GM18861 (cell line): ENCODE measurements around the gene RAP1A.

Source experiments
- ATAC-seq: cut with Tn5 transposase; IDR thresholded peaks from one replicate; pipeline ENCODE4 v1.9.1; 2021; ENCODE audit not compliant: unreplicated experiment

The RAP1A gene

DNA sequence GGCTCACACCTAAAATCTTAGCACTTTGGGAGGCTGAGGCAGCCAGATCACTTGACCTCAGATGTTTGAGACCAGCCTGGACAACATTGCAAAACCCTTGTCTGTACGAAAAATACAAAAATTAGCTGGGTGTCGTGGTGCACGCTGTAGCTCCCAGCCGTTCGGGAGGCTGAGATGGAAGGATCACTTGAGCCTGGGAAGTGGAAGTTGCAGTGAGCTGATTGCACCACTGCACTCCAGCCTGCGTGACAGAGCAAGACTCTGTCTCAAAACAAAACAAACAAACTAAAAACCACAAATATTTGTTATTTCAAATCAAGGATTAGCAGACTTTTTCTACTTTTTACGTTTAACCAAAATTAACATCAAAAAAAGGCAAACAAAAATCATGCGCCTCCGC, 88.3 kb downstream of the RAP1A start:
- no peak for ATAC-seq

DNA sequence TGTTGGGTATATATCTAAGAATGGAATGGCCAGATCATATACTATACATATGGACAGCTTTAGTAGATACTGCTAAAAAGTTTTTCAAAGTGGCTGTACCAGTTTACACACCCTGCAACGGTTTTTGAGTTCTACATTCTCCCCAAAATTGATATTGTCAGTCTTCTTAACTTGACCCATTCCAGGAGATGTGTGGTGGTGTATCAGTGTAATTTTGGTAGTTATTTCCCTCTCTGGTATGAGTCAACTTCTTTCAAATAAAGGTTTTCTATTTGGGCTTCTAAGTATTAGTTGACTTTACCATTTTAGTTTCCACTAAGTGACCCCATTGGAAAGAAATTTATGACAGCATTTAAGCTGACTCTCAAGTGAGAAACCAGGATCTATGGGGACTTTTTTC, 90.4 kb downstream of the RAP1A start:
- ATAC-seq = no peak

DNA sequence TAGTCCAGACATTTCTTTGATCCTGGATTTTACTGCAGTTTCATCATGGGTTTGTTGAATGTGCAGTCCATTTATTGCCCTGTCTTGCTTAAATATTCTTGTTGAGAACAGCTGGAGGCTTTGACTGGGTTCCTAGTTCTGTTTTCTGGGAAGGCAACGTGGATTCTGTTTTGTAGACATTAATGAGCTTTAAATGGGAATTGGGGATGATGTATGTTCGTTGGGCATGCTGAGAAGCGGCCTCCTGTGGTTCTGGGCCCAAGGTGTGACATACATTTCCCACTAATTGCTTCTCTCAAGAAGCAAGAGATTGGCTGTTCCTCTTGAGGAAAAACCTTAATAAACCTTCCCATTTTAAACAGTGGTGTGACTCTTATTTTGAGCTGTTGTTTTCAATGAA, 96.7 kb downstream of the RAP1A start:
- no peak for ATAC-seq

DNA sequence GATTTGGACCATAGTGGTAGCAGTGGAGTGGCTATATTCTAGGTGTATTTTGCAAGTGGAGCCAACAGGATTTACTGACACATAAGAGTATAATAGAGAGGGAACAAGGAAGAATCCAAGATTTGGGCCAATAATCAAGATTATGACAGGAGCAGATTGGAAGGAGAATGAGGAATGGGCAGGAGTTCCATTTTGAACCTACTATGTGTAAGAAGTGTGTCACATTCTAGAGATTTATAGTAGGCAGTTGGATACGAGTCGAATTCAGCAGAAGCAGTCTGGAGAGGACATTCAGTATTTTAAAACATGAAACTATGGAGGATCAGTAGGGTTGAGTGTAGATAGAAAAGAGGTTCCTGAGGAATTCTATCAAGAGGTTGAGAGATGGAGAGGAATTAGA, 97.9 kb downstream of the RAP1A start:
- no peak for ATAC-seq

DNA sequence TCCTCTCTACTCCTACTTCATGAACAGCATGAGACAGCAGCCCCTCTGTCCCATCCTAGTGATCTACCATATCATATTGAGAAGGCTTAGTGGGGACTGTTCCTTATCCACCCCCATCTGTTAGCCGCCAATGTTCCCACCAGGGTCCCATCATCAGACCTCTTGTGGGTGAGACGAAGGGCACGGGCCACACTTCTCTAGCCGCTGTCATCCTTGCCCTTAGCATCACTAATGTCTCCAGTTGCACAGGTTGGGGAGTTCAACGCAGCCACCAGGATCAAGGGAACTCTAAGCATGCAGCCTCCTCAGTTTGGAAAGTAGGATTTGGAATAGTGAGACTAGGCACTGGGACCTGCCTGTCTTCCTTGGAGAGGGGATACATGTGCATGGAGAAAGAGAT, 99.5 kb downstream of the RAP1A start:
- no peak for ATAC-seq

DNA sequence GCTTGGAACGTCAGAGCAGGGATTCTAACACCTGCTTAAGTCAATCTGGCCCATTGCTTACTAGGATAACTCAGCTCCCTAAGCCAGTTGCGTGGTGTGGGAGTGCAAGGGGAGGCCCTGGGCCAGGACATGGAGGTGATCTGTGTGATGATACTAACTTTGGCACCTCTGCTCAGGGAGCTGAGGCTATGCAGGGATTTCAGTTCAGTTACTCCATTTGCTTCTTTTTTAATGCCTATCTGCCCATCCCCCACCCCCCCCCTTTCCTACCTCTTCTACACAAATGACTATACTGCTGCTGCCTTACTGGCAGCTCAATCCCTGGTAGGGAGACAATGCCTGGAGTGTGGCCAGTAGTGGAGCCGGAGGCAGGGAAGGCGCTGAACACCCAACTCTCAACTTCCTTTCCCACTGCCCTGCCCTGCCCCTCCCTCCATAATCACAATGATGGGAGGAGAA, 100.1 kb downstream of the RAP1A start:
- no peak for ATAC-seq

DNA sequence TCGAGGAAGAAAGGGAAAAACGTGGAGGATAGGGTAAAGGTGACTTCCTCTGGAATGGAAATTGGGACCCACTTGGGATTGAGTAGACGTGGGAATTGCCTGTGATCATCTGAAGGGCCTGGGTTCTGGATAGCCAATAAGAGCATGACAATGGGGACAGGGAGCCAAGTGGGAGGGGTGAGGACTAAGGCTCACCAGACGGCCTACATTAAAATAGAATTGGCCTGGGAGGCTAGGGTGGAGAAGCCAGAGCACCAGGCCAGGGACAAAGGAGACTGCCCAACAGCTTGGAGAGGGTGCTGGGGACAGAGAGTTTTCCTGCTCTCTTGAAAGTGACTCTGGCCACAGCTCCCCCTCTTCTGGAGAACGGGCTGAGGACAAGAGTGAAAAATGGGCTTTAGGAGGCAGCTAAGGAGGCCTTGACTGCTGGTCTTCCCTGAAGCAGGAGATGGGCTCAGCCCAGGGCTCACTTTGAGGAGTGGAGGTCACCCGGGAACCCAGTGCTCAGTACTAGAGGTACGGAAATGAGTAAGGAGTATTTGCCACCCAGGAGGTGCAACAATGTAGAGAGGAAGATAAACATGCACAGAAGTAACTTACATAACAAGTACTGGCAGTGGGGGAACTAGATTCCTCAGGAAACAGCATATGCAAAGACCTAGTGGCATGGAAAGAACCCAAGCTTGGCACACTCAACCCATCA, 100.8 kb downstream of the RAP1A start:
- ATAC-seq = no peak

DNA sequence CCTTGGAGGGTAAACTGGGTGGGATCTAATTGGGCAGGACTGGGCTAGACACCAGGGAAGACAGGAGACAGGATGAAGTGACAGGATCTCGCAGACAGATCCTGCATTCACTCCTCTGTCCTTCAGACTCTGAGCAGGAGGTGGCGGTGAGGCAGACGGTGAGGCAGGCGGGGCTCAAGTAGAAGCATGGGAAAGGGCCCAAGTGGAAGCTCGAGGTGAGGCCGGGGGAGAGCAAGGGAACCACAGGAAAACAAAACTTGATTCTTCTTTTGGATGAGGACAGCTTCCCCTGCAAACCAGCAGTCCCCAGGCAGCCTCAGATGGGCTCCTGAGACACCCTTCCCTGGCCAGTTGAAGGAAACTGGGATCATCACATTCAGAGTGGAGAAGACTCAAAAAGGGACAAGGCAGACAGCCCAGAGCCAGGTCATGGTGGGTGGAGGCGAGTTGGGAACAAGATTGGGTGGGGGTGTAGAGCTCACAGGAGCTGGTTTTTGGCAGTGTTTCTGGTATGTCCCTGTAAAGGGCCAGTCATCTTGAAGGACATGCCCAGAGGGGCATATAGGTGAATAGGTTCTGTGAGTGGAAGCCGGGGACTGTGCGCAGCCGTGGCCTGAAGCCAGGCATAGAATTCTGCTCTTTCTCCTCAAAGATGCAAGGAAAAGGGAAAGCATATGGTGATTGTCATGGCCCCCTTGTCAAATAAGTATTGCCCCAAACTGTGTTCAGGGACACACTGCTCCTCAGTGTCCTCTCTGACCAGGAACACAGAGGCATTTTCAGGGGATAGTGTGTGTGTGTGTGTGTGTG, 101.6 kb downstream of the RAP1A start:
- no peak for ATAC-seq

DNA sequence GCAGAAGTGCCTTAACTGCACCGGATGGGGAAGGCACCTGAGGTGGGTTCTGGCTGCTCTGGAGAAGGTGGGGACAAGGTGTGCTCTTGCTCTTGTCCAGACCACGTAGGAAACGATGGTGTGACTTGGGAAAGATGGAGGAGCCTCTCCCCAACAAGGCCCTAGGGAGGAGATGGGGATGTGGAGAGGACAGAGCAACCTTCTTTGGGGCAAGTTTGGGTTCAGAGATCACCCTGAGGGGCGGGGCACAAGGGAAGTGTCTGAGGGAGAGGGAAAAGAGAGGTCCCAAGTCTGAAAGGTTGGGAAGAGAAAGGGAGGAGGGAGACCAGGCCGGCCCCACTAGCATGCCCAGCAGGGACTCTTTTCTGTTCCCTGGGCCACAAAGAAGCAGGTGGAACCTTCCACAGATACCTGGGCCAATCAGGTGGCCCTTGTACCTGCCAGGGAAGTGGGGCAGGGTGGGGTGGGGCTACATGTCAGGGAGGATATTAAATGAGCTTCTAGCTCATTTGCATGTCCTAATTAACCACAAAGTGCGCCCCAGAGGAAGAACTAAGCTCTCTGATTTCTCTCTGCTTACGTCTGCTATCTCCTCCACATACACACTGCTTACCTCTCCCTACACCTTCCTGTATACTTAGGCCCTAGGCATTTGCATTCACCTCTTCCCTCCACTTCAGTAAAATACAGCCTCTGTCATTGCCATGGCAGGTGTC, 103.7 kb downstream of the RAP1A start:
- no peak for ATAC-seq

DNA sequence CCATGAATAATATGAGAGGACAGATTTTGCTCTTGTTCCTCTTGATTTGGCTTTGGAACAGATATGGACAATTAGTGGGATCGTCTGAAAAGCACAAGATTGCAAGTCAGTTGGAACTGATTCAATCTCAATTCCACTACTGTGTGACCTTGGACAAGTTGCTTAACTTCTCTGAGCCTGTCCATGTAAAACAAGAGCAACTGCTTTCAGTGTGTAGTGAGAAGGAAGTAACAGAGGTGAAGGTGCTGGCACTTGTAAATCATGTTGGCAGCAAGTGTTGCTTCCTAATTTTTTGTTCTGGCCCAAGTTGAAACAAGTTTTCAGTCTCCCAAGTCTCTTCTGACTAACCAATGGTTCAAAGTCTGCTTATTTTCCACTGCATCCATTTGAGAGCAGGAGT, 104.3 kb downstream of the RAP1A start:
- ATAC-seq = no peak

DNA sequence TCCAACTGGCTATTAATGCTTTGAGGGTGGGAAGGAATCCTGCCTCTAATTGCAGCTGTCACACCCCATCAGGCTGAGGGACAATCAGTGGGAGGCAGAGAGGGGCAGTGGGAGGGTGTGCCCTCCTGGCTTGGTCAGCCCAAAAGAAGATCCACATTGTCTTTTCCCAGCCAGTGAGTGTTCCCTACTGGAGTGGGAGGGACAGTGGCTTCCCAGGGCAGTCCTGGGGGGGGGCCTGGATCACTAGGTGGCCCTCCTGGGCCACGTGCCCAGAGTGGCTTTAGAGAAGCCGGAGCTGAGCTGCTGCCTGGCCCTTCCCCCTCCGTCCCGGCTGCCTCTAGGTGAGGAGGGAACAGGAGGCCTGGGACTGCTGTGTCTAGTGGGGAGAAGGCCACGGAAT, 105.6 kb downstream of the RAP1A start:
- no peak for ATAC-seq

DNA sequence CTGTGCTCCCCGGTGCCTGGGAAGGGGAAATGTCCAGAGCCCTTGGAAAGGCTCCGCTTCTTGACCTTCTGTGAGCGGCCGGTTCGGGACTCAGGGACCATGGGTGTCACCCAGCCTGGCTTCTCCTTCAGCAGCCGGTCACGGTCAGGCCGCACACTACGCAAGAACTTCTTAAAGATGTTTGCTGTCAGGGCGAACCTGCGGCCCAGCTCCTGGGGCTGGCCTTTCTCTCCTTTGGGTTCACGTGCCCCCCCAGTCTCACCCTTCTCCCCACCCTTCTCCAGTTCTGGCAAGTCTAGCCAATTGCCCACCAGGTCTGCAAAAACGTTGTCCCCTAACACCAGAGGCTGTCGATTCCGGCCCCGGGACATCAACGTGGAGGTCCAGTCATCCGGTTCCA, 107.5 kb downstream of the RAP1A start:
- no peak for ATAC-seq

DNA sequence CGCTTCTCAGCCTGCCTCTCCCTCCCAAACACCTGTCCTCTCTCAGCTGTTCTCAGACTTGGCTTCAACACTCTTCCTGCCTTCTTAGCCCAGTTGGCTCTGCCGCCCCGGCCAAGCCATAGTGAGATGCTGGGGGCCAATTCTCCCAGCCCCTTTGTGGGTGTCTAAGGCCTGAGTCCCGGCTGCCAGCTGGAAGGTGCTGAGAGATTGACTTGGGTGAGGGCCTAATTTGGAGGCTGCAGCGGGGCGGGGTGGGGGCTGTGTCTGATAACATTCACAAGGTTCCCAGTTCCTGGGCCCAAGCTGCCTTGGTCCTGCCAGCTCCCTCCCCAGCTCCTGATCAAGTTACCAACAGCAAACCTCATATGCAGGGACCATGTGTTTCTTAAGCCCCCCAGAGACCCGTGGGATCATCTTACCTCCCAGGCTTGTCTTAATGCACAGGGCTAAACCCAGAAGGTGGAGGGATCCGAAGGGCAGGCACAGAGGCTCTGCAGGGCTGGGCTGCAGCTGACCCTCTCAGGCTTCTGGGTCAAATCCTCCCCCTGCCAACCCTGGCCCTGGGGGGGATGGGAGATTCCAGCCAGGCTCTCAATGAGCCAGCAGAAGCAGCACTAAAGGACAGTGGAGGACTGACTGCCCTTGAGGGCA, 109.8 kb downstream of the RAP1A start:
- ATAC-seq = no peak

DNA sequence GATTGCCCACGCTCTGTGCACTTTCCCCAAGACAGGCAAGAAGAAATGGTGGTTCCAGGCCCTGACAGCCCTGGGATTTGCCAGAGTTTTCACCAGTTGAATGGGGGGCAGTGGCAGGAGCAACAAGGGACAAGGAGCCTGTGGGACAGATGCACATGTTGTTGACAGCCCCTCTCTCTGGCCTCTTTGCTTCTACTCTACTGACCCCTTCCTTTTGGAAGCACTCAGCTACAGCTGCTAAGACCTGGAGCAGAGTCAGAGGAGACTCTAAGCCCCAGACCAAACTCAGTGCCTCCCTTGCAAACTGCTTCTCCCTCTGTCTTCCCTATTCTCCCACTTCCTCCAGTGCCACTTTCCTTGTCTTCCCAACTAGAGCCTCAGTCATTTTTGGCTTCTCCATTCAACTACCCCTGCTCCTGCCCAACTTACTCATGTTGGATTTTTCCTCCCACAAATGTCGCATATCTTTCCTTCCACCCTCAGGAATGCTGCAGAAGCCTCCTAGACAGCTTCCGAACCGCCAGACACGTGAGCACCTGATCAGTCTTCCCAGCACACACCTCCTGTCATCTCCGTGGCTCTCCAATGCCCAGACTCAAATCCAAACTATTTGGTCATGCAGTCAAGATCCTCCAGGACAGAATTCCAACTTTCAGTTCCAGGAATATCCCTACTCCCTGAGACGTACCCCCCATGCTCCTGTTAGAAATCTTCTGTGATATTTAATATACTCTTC, 110.5 kb downstream of the RAP1A start:
- no peak for ATAC-seq

DNA sequence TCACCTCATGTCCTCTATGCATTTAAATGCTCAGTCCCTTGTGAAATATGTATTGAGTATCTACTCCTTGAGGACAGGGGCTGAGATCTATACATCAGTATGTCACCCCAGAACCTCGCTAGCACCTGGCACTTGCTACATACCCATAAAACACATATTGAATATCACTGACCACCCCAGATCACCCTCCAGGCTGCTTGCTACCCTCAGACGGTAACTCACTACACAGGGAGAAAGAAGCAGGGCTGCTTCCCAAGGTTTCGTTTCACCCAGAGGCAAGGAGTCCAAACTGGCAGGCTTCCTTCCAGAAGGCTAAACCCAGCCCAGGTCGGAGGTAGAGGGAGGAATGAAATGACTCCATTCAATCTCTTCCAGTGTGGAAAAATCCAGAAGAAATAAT, 111.1 kb downstream of the RAP1A start:
- no peak for ATAC-seq

DNA sequence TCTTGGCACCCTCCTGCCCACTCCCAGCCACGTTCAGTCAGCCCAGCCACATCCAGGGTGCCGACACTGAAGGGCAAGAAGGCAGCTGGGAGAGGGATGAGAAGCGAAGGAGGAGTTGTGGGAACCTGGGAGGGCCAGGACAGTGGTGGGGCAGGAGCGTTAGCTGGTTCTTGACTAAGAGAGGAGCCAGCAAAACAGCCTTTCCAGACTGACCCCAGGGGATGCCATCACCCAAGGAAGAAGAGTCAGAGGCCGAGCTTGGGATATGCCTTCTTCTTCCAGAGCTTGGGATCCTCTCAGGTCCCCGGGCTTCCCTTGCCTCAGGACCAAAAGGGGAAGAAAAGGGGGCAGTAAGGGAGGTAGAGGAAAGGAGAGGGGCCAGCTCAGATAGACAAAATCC, 112.4 kb downstream of the RAP1A start:
- ATAC-seq = no peak

DNA sequence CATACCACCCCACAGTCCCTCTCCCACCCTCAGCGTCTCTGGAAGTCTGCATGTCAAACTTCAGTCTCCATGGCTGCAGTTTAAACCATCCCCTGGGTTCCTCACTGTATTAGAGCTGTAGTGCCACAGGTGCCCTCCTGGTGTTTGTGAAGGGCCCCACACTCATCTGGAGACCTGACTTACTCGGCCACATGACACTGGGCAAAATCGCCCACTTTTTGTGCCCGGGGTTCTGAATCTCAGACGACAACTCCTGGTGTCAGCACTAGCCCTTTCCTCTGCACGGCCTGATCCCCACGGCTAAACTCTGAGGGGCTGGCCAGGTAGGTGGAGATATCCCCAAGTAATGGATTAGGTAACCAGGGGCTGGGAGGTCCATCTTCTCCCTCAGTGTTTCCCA, 113.1 kb downstream of the RAP1A start:
- no peak for ATAC-seq

DNA sequence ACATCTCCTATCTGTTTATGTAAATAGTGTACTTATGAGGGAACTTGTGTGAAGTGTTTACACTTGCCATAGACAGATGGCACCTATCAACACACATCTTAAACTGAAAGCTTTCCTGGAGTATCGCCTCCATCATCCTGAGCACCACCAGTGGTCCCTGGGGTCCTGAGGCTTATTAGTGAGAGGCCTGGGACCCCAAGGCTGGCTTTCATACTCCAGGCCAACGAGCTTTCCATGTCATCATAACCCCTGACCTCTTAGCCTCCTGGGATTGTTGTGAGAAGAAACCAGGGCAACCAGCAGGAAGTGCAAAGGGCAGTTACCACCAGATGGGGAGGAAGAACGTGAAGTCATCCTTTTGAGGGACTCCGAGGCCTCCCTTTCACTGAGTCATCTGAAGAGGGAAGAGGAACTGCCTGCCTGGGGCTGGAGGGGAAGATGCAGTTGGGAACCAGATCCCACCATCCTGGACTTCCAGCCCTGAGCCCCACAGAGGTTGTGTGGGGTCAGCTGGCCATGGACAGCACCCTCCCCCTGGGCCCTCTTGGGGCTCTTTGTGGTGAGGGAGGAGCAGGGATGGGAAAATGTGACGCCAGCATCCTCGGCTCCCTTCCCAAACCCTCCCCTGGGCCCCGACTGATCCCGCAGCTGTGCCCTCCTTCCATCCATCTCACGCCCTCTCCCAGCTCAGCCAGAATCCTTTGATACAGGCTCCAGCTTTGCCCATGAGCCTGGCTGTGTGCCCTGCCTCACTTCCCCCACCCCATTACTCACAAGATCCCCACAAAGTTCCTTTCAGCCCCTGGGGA, 113.8 kb downstream of the RAP1A start:
- no peak for ATAC-seq

DNA sequence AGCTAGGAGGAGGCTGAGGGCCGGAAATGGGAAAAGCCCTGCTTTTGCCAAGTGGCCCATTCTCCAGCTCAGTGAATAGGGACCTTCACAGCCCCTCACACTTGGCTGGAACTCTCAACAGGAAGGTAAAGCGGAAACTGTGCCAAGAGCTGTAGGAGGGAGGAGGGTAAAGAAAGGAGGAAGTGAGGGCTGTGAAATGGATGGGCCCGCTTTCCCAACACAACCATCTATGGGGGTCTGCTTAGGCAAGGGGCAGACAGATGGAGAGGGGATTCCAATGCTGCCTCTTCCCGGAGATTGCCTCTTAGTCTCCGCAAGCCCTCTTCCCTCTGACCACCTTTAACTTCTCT, 114.4 kb downstream of the RAP1A start:
- ATAC-seq = no peak

DNA sequence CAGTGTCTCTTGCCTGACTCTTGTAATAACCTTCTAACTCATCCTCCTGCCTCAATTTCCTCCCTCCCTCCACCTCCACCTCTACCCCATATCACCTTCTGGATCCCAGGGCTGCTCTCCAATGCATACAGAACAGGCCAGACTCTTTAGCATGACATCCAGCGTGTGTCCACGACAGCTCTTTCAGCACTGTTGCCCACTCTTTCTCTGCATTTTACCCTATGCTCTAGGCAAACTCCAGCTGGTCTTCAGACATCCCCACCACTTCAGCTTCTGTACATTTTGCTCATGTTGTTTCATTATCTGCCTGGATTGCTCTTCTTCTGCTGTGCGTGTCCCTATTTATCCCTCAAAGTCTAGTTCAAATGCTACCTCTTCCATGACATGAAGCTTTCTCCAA, 114.8 kb downstream of the RAP1A start:
- ATAC-seq = no peak
